Activated T-cell treated with anti-CD3 and anti-CD28 coated beads, Interleukin-2, amount 50 U/mL, for 72 hours (primary cell): ENCODE results near the gene IRF7. TPM values are rescaled to one million over a fixed set of nuclear protein-coding genes. Genes with fewer than 3 reads are reported as not detected.

Experiments
- ATAC-seq, 2 donors: fragments of 150-1000 bp; cut with Tn5 transposase; replicated peaks in 1 of 2; 2 replicates each; pipeline ENCODE4 v1.10.0; 2021; ENCODE audit warnings: moderate library complexity in 2 of 2, mild to moderate bottlenecking in 1 of 2
- DNase-seq, 2 donors: peaks; one replicate each; pipeline ENCODE4 v3.0.0; 2021 to 2022; ENCODE audit warnings: mixed read lengths in 1 of 2
- H3K27ac Mint-ChIP-seq: one replicate; pipeline ENCODE4 v1.8.0; 2022; ENCODE audit warnings: mild to moderate bottlenecking, moderate library complexity, mixed read lengths
- H3K27me3 Mint-ChIP-seq: one replicate; pipeline ENCODE4 v1.8.0; 2022; ENCODE audit warnings: low read depth, mixed read lengths
- H3K36me3 Mint-ChIP-seq, 2 donors: one replicate each; pipeline ENCODE4 v1.8.0; 2022; ENCODE audit warnings: mixed read lengths in 2 of 2, mild to moderate bottlenecking in 1 of 2; ENCODE audit not compliant: insufficient read depth in 2 of 2
- H3K4me1 Mint-ChIP-seq: one replicate; pipeline ENCODE4 v1.8.0; 2022; ENCODE audit warnings: low read depth, mixed read lengths
- H3K4me3 Mint-ChIP-seq, 2 donors: one replicate each; pipeline ENCODE4 v1.8.0; 2022; ENCODE audit warnings: mild to moderate bottlenecking in 2 of 2, mixed read lengths in 2 of 2, moderate library complexity in 2 of 2
- H3K9me3 Mint-ChIP-seq, 2 donors: one replicate each; pipeline ENCODE4 v1.8.0; 2022; ENCODE audit warnings: mixed read lengths in 2 of 2
- total RNA-seq, 2 donors: library from RNA; stranded (reverse); gene quantifications; one replicate each; pipeline ENCODE4 v1.2.3, GENCODE V29; 2022

The IRF7 gene
- total RNA-seq, 2 donors from 2014 or later = 46.7 to 95.8 TPM

DNA sequence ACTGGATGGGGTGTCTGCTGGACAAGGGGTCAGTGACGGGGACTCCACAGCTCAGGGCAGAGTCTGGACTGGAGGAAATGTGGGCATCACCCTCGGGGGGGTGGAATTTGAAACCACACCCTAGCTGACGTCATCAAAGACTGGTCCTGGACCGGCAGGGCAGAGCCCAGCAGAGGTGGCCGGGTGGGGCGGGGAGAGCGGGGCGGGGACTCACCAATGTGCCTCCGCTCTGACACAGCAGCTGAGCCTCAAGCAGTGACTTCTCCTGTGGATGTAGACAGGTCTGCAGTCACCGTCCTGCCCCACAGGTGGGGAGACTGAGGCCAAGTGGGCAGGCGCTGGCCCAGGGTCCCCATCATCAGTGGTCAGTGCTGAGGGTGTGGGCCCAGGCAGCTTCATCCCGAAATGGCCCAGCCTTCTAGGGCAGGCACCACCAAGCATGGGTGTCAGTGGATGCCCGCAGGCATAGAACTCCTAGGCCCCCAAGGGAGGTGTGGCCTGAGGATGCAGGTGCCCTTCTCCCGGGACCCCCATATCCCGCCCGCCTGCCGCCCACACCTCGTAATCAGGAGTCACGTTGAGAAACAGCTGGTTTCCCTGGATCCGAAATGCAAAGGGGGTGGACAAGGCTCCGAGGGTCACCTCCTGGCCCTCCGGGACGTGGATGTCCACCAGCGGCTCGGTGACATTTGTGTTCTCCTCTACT lies 8.4 kb upstream of the IRF7 start:
- DNase-seq (no peak), ATAC-seq (no peak)
- Mint-ChIP-seq H3K36me3 (peaks cover 3 to 7% of the 10 kb centered on the region in 2 donors), H3K27me3 (peaks cover 18% of the 10 kb centered on the region), H3K4me1 (peaks cover 16% of the 10 kb centered on the region), H3K4me3 (no peak overlapping the region), H3K9me3 (no peaks in the 10 kb centered on the region), H3K27ac (no peak overlapping the region)

DNA sequence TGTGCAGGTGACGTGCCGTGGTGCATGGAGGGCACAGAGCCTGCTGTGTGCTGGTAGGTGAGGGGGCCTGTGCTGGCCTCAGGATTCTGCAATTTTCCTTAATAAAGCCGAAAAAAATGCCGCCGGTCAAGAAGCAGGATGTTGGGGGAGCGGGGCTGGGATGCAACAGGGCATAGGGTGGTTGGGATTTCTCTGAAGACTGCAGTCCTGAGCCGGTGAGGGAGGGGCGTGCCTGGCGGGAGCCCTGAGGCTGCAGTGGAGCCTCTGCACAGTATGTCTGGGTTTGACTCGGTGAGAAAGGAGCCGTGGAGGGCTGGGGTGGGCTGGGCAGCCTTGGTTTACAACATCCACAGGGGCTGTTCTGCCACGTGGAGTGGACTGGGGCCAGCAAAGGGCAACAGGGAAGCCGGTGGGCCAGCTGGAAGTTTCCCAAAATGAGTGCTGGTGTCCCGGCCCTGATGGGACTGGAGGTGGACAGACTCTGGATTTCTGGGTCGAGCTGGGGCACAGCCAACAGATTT lies 7.7 kb upstream of the IRF7 start:
- DNase-seq (no peak), ATAC-seq (no peak)
- Mint-ChIP-seq H3K27ac (no peak overlapping the region), H3K27me3 (peaks cover 11% of the 10 kb centered on the region), H3K4me1 (peaks cover 8% of the 10 kb centered on the region), H3K9me3 (no peaks in the 10 kb centered on the region), H3K4me3 (no peak overlapping the region), H3K36me3 (peaks cover 3% of the 10 kb centered on the region in 2 donors)

DNA sequence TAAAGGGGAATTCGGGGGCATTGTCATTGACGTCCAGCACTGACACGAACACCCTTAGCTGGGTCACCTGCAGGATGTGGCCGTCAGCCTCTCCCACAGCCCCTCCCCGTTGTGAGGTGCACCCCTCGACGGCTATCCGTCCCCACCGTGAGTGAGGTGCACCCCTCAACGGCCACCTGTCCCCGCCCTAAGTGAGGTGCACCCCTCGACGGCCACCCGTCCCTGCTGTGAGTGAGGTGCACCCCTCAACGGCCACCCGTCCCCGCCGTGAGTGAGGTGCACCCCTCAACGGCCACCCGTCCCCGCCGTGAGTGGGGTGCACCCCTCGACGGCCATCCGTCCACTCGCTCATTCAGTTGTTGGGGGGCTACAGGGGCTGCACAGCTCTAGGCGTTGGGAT lies 6.1 kb upstream of the IRF7 start:
- Mint-ChIP-seq H3K4me1 (no peaks in the 10 kb centered on the region), H3K4me3 (no peak overlapping the region), H3K27ac (no peak overlapping the region), H3K36me3 (no peaks in the 10 kb centered on the region), H3K27me3 (no peaks in the 10 kb centered on the region), H3K9me3 (no peaks in the 10 kb centered on the region)
- no peak for DNase-seq
- ATAC-seq = no peak

DNA sequence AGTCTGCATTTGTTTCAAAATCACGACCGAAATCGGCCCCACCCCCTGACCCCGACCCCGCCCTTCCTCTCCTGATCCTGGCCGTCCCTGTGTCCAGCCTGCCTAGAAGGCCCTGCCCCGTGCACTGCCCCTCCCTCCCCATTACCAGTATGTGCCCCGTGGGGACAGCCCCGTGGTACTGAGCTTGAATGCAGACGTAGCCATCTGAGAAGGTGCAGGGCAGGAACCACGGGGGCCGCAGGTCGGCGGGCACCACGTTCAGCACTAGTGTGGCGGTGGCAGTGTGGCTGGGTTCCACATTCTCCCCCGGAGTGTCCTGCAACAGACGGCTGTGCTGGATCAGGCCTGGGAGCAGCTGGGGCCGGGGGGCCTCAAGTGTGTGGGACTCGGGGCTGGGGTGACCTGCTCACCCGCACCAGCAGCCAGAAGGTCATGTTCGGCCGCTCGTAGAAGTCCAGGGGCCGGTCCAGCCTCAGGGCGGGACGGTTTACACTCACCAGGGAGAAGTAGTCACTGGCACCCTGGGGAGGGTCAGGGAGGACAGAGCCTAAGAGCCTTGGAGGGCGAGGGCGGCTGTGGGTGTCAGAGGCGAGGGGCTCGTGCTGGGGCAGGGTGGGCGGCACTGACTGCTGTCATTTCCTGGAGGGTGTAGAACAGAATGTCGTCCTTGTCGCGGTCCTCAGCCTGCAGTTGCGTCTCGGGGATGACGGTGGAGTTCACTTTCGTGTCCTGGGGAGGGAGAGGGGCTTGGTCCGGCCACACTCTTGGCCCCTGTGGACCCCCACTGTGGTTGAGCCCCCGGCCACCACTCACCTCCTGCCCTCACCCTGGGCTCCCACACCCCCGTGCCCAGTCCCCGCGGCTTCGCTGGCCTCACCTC lies 5.4 kb upstream of the IRF7 start:
- peaks cover 6% of the 10 kb centered on the region for H3K4me1 Mint-ChIP-seq
- DNase-seq = no peak
- no peak overlapping the region for H3K4me3 Mint-ChIP-seq
- H3K27ac Mint-ChIP-seq = no peak overlapping the region
- no peak for ATAC-seq
- no peaks in the 10 kb centered on the region for H3K27me3 Mint-ChIP-seq
- no peaks in the 10 kb centered on the region for H3K36me3 Mint-ChIP-seq
- H3K9me3 Mint-ChIP-seq = no peaks in the 10 kb centered on the region

DNA sequence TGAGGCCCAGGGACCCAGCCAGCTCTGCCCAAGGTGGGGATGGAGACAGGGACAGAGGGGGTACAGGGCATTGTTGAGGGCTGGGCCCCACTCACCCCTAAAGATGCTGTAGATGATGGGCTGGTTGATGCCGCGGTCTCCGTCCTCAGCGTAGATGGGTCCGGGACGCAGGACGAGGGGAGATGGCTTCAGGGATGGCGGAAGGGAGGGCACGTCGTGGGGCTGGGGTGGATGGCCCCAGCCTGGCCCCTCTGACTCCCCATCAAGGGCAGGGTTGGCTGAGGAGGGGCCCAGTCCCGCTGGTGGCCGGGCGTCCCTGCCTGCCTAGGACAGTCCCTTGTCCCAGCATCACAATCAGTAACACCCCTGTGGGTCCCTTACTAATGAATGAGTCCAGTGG lies 4.5 kb upstream of the IRF7 start:
- no peak overlapping the region for H3K4me3 Mint-ChIP-seq
- no peaks in the 10 kb centered on the region for H3K36me3 Mint-ChIP-seq

DNA sequence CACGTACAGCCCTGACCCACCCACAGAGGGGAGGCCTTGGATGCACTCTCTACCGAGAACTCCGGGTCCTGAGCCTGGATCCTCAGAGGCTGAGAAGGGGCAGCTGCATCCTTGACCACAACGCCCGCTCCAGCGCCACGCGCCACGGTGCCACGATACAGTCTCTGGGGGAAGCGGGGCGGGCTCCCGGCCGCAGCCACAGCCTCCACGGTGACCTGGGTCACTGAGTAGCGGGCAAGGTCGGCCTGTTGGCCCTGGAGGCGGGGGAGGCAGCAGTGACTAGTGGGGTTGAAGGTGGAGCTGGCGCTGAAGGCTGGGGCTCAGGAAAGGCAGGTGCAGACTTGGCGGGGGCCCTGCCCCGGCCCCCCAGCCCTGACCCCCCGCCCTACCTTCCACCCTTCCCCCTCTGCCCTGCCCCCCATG lies 3.9 kb upstream of the IRF7 start:
- H3K4me1 Mint-ChIP-seq = peaks cover 9% of the 10 kb centered on the region
- DNase-seq (no peak), ATAC-seq (no peak)
- H3K4me3 Mint-ChIP-seq = no peak overlapping the region
- H3K27ac Mint-ChIP-seq = no peak overlapping the region
- no peaks in the 10 kb centered on the region for H3K27me3 Mint-ChIP-seq
- H3K9me3 Mint-ChIP-seq = no peaks in the 10 kb centered on the region
- H3K36me3 Mint-ChIP-seq = no peaks in the 10 kb centered on the region

More for the DNA sequence above, 4.5 kb upstream of the IRF7 start:
- DNase-seq = no peak
- no peak overlapping the region for H3K27ac Mint-ChIP-seq
- no peaks in the 10 kb centered on the region for H3K9me3 Mint-ChIP-seq
- ATAC-seq = no peak
- peaks cover 9% of the 10 kb centered on the region for H3K4me1 Mint-ChIP-seq
- no peaks in the 10 kb centered on the region for H3K27me3 Mint-ChIP-seq

DNA sequence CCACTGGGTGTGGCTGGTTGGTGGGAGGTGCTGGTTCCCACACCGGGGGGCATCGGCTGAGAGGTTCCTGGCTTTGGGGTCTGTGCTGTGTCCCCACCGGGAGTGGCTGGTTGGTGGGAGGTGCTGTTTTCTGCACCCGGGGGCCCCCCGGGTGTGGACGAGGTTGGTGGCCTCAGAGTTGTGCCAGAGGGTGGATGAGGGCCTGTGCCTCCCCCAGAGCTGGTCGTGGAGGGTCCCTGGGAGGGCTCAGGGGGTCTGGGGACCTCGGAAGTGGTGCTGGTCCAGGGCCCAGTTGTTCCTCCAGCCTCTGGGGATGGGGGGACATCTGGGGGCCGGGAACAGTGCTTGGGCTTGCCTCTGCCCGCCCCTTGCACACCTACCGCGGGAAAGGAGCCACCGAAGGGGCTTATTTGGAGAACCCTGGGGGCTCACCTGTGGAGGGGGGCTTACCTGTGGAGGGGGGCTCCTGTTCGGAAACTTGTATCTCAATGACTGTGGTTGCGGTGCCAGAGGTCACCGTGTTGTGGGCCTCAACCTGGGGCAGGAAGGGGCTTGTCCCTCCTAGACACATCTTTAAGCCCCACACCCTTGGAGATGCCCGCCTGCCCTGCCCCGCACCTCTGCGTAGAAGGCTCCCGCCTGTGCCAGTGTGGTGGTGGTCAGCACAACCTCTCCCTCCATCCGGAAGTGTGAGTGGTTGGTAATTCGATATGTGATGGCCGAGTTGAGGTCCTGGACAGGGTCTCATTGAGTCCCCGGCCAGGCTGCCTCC lies 3.3 kb upstream of the IRF7 start:
- DNase-seq (no peak), ATAC-seq (no peak)
- no peaks in the 10 kb centered on the region for H3K36me3 Mint-ChIP-seq
- no peak overlapping the region for H3K4me3 Mint-ChIP-seq
- no peak overlapping the region for H3K27ac Mint-ChIP-seq
- H3K9me3 Mint-ChIP-seq = no peaks in the 10 kb centered on the region
- no peaks in the 10 kb centered on the region for H3K27me3 Mint-ChIP-seq
- peaks cover 15% of the 10 kb centered on the region for H3K4me1 Mint-ChIP-seq

DNA sequence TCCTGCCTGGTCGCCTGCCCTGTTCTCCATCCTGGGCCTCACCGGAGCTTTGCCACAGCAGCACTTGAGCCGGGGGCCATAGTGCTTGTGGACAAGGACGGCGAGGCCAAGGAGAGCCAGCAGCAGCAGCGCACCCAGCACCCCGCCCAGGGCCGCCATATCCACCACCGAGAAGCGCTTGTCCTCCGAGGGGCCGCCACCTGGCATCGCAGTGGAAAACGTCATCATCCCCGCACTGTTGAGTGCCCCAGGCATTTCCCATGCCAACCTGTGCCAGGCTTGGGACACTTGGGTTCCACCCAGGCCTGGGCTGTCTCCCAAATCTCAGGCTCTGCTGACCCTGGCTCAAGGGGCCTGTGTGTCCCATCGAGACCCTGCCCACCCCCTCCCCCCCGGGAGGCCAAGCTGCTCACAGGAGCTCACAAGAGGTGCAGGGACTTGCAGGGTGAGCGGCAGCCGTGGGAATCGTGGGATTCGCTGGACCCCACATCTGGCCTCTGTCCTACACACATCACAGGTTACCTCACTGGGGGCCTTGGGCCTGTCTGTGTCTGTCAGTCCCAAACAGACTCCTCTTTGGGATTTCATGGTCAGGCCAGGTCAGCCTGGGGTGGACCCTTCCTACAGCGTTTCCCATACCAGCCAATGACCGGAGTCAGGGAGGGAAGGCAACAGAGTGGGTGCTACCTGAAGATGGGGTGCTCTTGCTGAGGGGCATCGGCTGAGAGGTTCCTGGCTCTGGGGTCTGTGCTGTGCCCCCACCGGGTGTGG lies 2.3 kb upstream of the IRF7 start:
- Mint-ChIP-seq H3K4me1 (peaks cover 16% of the 10 kb centered on the region), H3K36me3 (peaks cover 0 to 2% of the 10 kb centered on the region in 2 donors), H3K27me3 (no peaks in the 10 kb centered on the region)

DNA sequence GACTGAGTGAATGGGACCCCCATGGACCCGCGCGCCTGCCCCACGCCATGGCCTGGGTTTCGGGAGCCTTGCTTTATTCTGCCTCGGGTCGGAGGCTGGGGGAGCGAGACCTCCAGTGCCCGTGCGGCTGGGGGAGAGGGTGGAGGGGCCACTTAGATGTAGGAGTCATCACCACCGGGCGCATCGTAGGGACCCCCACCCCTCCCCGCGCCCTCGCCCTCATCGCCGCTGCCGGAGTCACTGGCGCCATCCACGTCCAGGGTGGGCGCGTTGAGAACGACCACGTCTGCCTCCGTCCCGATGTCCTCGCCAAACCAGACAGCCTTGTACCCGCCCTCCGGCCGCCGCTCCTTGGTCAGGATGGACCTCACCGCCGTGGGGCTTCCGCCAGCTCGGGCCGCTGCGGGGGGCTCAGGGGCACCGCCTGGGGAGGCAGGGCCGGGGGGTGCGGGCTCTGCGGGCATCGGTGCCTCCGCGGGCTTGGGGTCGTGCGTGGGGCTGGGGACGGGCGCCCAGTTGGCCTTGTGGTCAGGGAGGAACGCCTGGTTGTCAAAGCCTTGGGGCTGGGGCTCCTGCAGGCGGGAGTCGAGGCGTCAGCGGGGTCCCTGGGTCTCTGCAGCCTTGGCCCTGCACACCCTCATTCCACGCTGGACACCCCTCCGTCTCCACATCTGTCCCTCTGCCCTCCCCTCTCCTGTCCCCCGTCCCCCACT lies 1.6 kb upstream of the IRF7 start:
- Mint-ChIP-seq H3K4me3 (no peak overlapping the region), H3K27me3 (no peaks in the 10 kb centered on the region), H3K36me3 (peaks cover 0 to 3% of the 10 kb centered on the region in 2 donors), H3K27ac (no peak overlapping the region), H3K4me1 (peaks cover 17% of the 10 kb centered on the region), H3K9me3 (no peaks in the 10 kb centered on the region)
- ATAC-seq (no peak), DNase-seq (no peak)

More for the DNA sequence above, 2.3 kb upstream of the IRF7 start:
- no peak overlapping the region for H3K4me3 Mint-ChIP-seq
- H3K27ac Mint-ChIP-seq = no peak overlapping the region
- DNase-seq (no peak), ATAC-seq (no peak)
- H3K9me3 Mint-ChIP-seq = no peaks in the 10 kb centered on the region

DNA sequence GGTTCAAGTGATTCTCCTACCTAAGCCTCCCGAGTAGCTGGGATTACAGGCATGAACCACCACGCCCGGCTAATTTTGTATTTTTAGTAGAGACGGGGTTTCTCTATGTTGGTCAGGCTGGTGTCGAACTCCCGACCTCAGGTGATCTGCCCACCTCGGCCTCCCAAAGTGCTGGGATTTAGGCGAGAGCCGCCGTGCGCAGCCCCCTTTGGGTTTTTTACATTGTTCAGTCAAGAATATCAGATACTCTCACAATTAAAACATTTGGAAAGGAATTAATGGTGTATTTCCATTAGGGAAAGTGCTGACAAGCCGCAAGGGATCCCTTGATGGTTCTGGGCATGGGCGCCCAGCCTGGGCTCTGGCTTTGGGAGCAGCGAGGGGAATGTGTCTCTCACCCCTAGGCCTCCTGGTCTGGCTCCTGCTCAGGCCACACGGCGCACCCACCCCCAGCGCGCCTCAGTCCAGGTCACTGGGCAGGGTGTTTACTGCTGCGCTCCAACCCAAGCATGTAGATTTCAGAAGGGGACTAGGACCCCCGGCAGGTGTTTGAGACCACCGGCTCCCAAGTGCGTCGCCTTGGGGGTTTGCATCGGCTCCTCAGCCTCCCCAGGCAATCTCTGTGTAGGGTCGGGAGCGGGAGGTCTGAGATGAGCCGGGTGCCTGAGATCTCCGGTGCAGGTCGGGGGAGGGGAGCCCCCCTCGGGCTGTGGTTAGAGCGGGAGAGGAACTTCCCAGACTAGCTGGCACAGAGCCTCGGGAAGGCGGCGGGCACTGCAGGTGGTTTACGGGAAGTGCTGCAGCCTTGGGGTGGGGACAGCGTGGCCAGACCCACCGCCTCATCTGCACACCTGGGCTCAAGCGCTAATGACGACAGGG lies 809 bp upstream of the IRF7 start:
- Mint-ChIP-seq H3K9me3 (no peaks in the 10 kb centered on the region), H3K27me3 (no peaks in the 10 kb centered on the region), H3K27ac (peak overlapping the region; percentile 91), H3K4me1 (peaks cover 20% of the 10 kb centered on the region), H3K36me3 (peaks cover 0 to 7% of the 10 kb centered on the region in 2 donors), H3K4me3 (peak overlapping the region; percentile 87 to 92)
- ATAC-seq (no peak), DNase-seq (no peak)
